NOMO-1 treated with DMSO at 0.1 percent for 48 hours (cell line): ENCODE results near the gene TMEM151A.
A peak's percentile ranks its signal among the peaks of the same experiment; 100 is the strongest.
"Not testable (repeated sequence)": the region's sequence is repeated elsewhere in the genome, so short reads cannot be mapped to it uniquely, and the experiment has no call there.

Experiments
- DNase-seq: peaks from one replicate; lab custom pipeline; 2025; ENCODE audit not compliant: unreplicated experiment; lab: John Stamatoyannopoulos, UW

The TMEM151A gene

DNA sequence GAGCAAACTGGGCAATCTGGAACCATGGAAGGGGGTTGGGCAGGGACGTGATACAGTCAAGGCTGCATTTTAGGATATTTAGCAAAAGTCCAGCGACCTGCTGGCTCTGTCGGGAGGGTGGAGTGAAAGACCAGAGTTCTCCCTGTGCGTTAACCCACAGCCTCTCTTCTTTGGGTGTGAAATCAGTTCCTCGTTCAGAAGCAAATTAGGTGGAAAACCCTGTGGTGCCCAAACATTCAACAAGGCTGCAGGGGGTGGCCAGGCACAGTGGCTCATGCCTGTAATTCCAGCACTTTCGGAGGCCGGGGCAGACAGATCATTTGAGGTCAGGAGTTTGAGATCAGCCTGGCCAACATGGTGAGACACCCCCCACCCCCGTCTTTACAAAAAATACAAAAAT lies 5.9 kb downstream of the TMEM151A start:
- DNase-seq, result no peak

GRCh38 chr11:66299186-66299585 lies 7.5 kb downstream of the TMEM151A start:
- no peak for DNase-seq

- no peak for DNase-seq
Measured at GRCh38 chr11:66302656-66303055, 11.0 kb downstream of the TMEM151A start.

- DNase-seq, result no peak
Measured at GRCh38 chr11:66309475-66309874, 17.8 kb downstream of the TMEM151A start.

DNA sequence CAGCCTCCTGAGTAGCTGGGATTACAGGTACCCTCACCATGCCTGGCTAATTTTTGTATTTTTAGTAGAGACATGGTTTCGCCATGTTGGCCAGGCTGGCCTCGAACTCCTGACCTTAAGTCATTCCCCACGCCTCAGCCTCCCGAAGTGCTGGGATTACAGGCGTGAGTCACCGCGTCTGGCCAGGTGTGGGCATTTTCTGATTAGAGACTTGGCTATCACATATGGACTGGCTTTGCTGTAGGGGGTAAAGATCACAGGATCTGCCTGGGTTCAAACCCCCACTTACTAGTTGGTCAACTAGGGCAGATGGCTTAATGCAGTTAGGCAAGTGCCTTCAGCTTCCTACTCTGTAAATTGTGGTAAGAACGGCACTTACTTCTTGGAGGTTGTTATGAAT lies 18.6 kb downstream of the TMEM151A start:
- no peak for DNase-seq

DNA sequence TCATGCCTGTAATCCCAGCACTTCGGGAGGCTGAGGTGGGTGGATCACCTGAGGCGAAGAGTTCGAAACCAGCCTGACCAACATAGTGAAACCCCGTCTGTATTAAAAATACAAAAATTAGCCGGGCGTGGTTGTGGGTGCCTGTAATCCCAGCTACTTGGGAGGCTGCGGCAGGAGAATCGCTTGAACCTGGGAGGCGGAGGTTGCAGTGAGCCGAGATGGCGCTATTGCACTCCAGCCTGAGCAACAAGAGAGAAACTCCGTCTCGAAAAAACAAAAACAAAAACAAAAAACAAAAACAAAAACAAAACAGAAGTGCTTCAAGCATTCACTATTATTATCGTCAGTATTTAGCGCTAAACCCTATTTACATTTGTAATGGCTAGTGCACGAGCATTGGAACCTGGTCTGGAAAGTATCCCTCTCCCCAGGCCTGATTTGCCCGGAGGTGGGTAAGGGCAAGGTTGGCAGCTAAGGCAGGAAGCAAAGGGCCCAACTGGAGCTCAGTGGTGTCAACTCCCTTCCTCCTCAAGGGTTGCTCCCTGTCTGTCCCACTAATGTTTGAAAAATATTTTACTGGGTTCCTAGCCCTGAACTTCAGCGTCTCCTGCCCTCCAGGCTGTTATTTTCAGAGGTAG lies 19.2 kb downstream of the TMEM151A start:
- DNase-seq, result not testable (repeated sequence)

DNA sequence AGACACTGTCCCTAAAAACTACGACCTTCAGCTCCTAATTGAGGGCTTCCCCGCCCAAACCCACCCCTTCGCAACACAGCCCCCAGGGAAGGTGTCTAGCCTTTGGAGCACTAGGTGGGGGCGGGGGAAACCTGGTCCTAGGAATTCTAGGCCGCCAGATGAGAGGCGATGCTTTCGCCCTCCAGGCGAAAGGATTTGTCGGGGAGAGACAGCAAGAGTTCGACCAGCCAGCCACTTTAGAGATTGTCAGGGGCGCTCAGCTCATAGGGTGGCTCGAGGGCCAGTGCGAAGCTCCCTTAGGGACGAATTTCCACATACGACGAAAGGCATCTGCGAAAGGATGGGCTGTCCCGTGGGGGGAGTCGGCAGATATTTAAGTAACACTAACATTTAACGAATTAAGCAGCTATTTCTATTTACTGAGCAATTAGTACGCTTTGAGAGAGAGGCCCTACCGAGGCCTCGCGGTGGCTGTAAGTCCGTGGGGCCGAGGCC lies 19.8 kb downstream of the TMEM151A start:
- DNase-seq, result no peak

- DNase-seq, result peak; percentile 95
Measured at GRCh38 chr11:66311965-66312548, 20.4 kb downstream of the TMEM151A start.

DNA sequence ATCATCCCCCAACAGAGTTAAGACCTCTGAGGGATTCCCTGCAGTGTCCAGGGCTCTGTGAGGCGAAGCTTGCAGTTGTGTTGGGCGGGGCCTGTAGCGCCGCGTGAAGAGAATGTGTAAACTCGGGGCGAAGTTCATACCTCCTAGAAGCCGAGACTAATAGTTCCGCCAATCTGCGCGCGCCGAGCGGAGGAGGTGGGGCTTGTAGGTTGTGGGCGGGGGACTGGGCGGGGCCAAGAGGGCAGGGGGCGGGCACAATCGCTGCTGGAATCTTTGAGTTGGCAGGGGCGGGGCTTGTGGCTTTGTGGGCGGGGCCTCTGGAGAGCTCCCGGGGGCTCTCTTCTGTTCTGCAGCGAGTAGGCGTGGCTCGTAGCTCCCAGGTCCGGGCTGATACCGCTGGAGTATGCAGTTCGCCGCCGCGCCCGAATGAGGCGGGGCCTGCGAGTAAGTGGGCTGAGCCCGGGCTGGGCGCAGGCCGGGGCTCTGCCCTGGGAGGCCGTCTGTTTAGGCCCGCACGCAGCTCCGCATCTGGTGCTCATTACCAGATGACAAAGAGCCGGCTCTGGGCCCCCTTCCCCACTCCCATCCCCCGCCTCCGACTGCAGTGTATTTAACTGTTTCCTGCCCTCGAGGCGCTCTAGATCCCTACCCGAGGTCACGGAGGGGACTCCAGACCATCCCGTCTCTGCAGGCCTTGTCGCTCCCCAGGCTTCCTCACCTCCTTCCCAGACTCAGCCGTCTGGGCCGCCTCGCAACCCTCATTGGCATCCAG lies 21.0 kb downstream of the TMEM151A start:
- peak; percentile 97 for DNase-seq

DNA sequence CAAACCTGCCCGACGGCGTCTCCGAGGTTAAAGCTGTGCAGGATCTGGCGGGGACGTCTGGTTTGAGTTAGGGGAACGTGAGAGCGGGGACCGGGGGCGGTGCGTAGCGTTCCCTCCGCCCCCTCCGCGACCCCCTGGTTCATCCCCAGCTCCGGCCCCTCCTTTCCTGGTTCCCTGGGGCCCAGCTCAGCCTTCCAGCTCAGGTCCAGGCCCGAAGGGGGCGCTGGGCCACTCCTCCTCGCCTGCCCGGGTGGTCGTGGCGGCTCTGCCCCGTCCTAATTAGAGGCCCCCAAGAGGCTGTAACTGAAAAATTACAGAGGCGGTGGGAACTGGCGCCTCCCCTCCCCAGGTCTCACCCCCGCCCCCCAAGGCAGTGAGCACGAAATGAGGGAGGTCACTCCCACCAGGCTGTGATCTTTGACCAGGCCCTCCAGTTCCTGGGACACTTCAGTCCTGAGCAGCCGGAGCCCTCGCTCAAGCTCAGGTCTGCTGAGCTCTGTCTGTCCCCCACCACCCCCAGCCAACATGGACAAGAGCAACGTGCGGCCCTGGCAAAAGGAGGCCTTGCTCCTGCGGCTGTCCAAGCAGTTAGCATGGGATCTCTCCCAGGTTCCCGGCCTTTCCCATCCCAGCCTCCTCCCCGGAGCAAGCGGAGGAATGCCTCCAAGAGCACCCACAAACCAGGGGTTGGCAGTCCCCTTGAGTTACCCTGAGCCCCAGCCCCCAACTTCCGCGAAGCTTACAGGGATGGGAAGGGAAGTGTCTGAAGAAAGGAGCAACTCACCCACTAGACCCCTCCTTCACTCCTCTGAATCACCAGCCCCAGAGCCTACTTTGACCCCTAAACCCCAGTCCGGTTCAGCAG lies 21.9 kb downstream of the TMEM151A start:
- no peak for DNase-seq

GRCh38 chr11:66314186-66314501 lies 22.4 kb downstream of the TMEM151A start:
- DNase-seq, result no peak

DNA sequence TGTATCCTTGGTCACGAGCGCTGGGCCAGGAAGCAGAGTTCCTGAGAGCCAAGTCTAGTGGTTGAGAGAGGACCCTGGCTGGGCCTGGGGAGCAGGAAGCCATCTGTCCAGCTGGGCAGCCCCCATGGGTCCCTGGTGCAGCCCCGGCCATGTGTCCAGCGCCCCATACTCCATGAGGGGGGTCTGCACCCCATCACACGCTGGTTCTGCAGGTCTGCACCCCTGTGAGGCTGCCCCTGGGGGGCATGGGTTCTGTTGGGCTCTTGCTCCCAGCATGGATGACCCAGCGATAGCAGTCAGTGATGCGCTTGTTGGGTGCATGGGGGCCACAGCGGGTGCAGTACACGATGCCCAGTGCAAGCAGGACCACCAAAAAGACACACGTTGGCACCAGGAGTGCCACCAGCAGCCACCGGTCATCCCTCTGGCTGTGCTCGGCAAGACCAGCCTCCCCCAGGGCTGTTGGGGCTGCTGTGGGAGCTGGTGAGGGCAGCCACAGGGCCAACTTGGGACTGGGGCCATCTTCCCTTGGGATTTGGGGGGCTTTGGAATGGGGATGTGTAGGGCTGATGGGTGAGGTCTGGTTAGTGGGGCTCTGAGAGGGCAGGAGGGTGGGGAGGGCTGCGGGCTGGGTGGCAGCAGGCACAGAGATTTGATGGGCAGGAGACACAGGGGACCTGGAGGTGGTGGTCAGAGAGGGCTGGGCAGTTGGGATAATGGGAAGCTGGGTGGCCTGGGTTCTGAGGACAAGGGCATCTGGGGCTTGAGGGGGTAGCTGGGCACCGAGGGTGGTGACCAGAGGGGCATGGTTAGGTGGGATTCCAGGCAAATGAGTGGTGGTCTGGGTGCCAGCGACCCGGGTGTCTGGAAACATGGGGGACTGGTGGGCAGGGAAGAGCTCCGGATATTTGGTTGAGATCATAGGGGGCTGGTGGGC lies 23.1 kb downstream of the TMEM151A start:
- DNase-seq, result no peak

DNA sequence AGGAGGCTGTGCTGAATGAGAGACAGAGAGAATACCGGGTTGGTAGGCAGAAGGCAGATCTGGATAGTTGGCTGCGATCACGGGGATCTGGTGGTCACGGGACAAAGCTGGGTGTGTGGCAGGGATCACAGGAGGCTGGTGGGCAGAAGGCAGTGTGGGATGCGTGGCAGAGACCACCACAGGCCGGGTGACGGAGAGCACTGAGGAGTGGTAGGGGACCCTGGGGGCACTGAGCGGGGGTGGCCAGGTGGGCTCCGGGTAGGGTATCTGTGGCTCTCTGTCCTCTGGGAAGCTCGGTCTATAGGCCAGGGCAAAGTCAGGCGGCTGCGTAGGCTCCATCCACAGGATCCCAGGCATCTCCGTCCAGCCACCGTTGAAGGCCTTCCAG lies 23.8 kb downstream of the TMEM151A start:
- no peak for DNase-seq

- DNase-seq, result no peak
Measured at GRCh38 chr11:66315921-66316811, 24.5 kb downstream of the TMEM151A start.

DNA sequence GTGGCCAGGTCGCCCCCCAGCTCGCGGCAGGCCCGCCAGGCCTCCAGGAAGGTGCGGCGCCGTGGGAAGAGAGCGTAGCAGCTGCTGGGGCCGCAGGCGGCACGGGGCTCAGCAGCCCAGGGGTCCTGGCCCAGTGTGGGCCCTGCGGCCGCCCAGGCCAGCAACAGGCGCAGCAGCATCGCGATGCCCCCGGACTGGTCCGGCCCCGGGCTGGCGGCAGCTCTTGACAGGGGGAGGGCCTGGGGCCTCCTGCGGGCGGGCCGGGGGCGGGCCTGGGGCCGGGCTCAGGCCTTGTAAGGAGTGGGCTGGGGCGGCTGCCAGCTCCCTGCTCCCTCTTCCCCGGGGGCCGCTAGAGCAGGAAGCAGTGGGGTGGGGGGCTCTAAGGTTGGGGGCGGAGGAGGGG lies 25.2 kb downstream of the TMEM151A start, which contains the start of gene CD248:
TSS of gene CD248 (minus strand) at position 196 of the 403 bp plus-strand sequence. CDS start at position 179, 17 bp downstream.
- DNase-seq, result no peak

DNA sequence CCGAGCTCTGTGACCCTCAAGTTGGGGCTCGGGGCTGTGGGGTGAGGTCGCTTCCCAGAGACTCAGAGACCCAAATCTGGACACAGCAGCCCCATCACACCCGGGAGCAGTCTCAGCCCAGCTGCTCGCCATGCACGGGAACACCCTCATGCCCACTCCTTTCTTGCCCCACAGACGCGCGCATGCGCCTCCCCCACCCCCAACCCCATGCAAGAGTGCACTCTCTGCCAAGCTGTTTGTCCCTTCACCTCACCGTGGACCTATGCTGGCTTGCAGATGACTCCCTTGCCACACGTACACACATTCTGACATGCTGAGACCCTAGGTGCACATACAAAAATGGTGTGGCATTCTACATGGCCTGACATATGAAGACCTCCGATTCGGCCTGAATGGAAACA lies 25.6 kb downstream of the TMEM151A start:
- DNase-seq, result no peak

DNA sequence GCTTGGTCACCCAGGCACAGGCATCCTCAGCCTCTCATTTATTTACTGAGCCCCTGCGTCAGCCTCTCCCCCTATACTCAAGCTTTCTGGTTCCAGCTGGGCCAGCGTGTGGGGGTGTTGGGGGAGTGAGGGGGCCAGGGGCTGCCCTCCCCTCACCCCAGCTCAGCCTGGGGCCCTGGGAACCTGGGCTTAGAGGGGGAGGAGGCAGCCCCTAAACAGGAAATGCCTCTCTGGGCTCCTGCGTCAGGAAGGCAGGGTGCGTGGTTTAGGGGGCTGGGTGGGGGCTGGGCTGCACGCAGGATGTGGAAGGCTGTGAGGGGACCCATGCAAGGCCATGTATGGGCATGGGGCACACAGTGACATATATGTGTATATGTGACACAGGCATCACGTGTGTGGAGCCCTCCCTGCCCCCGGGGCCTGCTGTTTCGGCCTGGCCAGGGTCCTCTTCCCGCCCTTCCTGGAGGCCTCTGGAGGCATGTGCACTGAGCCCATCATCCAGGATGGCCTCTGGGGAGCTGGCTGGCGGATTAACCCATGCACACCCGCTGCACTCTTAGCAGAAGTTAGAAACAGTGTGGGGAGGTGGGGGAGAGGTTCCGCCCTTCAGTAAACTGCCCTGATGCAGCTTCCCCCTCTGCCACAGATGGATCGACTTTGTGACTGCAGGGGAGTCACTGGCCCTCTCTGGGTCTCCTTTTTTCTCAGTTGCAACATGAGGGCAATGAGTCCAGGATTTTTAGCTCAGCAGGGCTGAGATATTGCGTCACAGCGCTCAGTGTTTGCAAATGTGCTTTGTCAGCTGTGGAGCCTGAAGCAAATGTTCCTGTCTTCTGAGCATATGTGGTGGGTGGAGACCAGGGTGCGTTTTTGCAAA lies 26.3 kb downstream of the TMEM151A start:
- DNase-seq, result peak; percentile 94

- no peak for DNase-seq
Measured at GRCh38 chr11:66318600-66318970, 26.9 kb downstream of the TMEM151A start.
